Uterus (tissue), 2 donors: Measurements from ENCODE around the gene CCDC40.

ENCODE experiments used
- POLR2A ChIP-seq, 2 donors: fragments of 450-650 bp; IDR thresholded peaks; one replicate each; pipeline ENCODE4 v1.6.1; 2016; ENCODE audit warnings: antibody characterized with exemption in 2 of 2, mild to moderate bottlenecking in 1 of 2, moderate library complexity in 1 of 2
- TF ChIP-seq, protein P1 (sequence below), 4 experiments: fragments of 200-600 bp in 2 of 4; fragments of 450-650 bp in 2 of 4; sonication (generic) in 2 of 4; IDR thresholded peaks; one replicate each; pipeline ENCODE4 v1.5.1; 2016 to 2019; ENCODE audit warnings: antibody characterized with exemption in 4 of 4, mild to moderate bottlenecking in 2 of 4, moderate library complexity in 1 of 4

DNA sequence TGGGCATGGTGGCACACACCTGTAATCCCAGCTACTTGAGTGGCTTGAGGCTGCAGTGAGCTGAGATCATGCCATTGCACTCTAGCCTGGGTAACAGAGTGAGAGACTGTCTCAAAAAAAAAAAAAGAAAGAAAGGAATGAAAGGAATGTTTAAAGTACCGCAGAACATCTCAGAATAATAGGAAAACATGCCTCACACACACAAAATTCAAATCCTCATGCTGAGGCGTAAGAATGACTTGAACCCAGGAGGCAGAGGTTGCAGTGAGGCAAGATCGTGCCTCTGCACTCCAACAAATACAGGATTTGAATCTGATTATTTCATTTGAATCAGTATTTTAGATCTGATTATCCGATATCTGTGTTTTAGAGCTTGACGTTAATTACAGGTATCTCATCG, 43.6 kb downstream of the CCDC40 start:
- no peak for TF ChIP-seq POLR2A (IDR thresholded peaks at IDR 0.05)
- TF ChIP-seq, protein P1, sequence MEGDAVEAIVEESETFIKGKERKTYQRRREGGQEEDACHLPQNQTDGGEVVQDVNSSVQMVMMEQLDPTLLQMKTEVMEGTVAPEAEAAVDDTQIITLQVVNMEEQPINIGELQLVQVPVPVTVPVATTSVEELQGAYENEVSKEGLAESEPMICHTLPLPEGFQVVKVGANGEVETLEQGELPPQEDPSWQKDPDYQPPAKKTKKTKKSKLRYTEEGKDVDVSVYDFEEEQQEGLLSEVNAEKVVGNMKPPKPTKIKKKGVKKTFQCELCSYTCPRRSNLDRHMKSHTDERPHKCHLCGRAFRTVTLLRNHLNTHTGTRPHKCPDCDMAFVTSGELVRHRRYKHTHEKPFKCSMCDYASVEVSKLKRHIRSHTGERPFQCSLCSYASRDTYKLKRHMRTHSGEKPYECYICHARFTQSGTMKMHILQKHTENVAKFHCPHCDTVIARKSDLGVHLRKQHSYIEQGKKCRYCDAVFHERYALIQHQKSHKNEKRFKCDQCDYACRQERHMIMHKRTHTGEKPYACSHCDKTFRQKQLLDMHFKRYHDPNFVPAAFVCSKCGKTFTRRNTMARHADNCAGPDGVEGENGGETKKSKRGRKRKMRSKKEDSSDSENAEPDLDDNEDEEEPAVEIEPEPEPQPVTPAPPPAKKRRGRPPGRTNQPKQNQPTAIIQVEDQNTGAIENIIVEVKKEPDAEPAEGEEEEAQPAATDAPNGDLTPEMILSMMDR (IDR thresholded peaks at IDR 0.05) = no peak
